Measurements from ENCODE around the gene WNK2.

The WNK2 gene

GRCh38 chr9:93156475-93157008 lies 27.4 kb upstream of the WNK2 start:
- H3K4me1 ChIP-seq: peaks cover 0 to 8% (median 3%) of the 10 kb centered on the region in 4 donors
- H3K27me3 ChIP-seq: no peaks in the 10 kb centered on the region
- H3K4me3 ChIP-seq: no peak overlapping the region
- no peaks in the 10 kb centered on the region for H3K9me3 ChIP-seq
- no peak for TF ChIP-seq CTCF (IDR thresholded peaks at IDR 0.05)
- intact Hi-C loops (cut with DNase I; ENCODE audit: low total_unique reads): loop anchor here (5.0 kb wide), 1 partner anchor 151 kb away; no protein-coding TSS in a partner anchor
- no peak overlapping the region for H3K27ac ChIP-seq
- DNase-seq: no peak
- H3K36me3 ChIP-seq: no peaks in the 10 kb centered on the region

- Histone ChIP-seq H3K4me1 (peaks cover 0 to 8% (median 3%) of the 10 kb centered on the region in 4 donors), H3K4me3 (no peak overlapping the region), H3K27ac (no peak overlapping the region), H3K36me3 (no peaks in the 10 kb centered on the region), H3K9me3 (no peaks in the 10 kb centered on the region), H3K27me3 (no peaks in the 10 kb centered on the region)
- TF ChIP-seq CTCF (IDR thresholded peaks at IDR 0.05): peak; percentile 95 to 98
- DNase-seq: peak; percentile 76 to 89
- intact Hi-C loops (cut with DNase I; ENCODE audit: low total_unique reads): loop anchor here (5.0 to 10.0 kb wide), 2 partner anchors 147 to 405 kb away; no protein-coding TSS in a partner anchor
Observed at GRCh38 chr9:93159601-93160471, 24.1 kb upstream of the WNK2 start.

- Histone ChIP-seq H3K9me3 (no peaks in the 10 kb centered on the region), H3K4me3 (no peak overlapping the region), H3K27ac (no peak overlapping the region), H3K4me1 (peaks cover 0 to 8% (median 3%) of the 10 kb centered on the region in 4 donors), H3K36me3 (no peaks in the 10 kb centered on the region), H3K27me3 (no peaks in the 10 kb centered on the region)
- intact Hi-C loops (cut with DNase I; ENCODE audit: low total_unique reads): loop anchor here (10.0 kb wide), 1 partner anchor 403 kb away; no protein-coding TSS in a partner anchor
- no peak for DNase-seq
- TF ChIP-seq CTCF (IDR thresholded peaks at IDR 0.05): no peak
Observed at GRCh38 chr9:93161786-93162562, 22.0 kb upstream of the WNK2 start.

GRCh38 chr9:93164085-93164484 lies 19.9 kb upstream of the WNK2 start:
- no peak for DNase-seq
- no peak overlapping the region for H3K27ac ChIP-seq
- no peaks in the 10 kb centered on the region for H3K27me3 ChIP-seq
- TF ChIP-seq CTCF (IDR thresholded peaks at IDR 0.05): no peak
- no peaks in the 10 kb centered on the region for H3K9me3 ChIP-seq
- H3K4me3 ChIP-seq: no peak overlapping the region
- peaks cover 0 to 8% (median 3%) of the 10 kb centered on the region in 4 donors for H3K4me1 ChIP-seq
- no peaks in the 10 kb centered on the region for H3K36me3 ChIP-seq
- intact Hi-C loops (cut with DNase I; ENCODE audit: low total_unique reads): loop anchor here (10.0 kb wide), 1 partner anchor 401 kb away; no protein-coding TSS in a partner anchor

GRCh38 chr9:93166699-93167098 lies 17.2 kb upstream of the WNK2 start:
- no peaks in the 10 kb centered on the region for H3K9me3 ChIP-seq
- H3K27ac ChIP-seq: no peak overlapping the region
- no peak for DNase-seq
- intact Hi-C loops (cut with DNase I; ENCODE audit: low total_unique reads): loop anchor here (10.0 kb wide), 1 partner anchor 398 kb away; no protein-coding TSS in a partner anchor
- H3K36me3 ChIP-seq: no peaks in the 10 kb centered on the region
- no peaks in the 10 kb centered on the region for H3K27me3 ChIP-seq
- no peaks in the 10 kb centered on the region for H3K4me1 ChIP-seq
- H3K4me3 ChIP-seq: no peak overlapping the region
- TF ChIP-seq CTCF (IDR thresholded peaks at IDR 0.05): no peak
